GM19193 (cell line): Measurements from ENCODE around the gene ARMC9.

Source experiments
- POLR2A ChIP-seq: IDR thresholded peaks from 4 replicates; pipeline ENCODE4 v1.6.1; 2011; ENCODE audit not compliant: insufficient read depth, insufficient read length; ENCODE audit errors: extremely low read depth

The ARMC9 gene

GRCh38 chr2:231241755-231242507, 43.5 kb downstream of the ARMC9 start:
- no peak for TF ChIP-seq POLR2A

DNA sequence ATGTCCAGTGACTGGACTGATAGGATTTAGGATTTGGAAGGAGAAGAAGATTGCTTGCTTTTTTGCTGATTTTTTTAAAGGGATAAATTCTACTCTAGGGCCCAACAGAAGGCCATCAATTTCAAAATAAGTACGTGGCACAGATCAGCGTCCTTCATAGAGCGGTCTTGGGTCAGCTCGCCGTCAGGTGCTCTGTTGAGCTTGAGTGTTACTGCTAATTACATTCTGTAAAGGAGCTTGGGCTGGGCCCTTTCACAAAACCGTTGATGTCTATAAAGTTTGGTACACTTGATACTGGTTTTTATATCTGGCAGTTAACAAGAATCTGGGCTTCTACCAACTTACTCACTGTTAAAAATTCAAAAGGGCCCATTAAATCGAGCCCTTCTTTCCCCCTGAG, 45.4 kb downstream of the ARMC9 start:
- TF ChIP-seq POLR2A: no peak

- no peak for TF ChIP-seq POLR2A
Measured at GRCh38 chr2:231244382-231245248, 46.2 kb downstream of the ARMC9 start.

GRCh38 chr2:231245249-231246094, 47.0 kb downstream of the ARMC9 start:
- no peak for TF ChIP-seq POLR2A

GRCh38 chr2:231246171-231246842, 47.9 kb downstream of the ARMC9 start:
- no peak for TF ChIP-seq POLR2A

- TF ChIP-seq POLR2A: no peak
Measured at GRCh38 chr2:231250146-231250545, 51.7 kb downstream of the ARMC9 start.

DNA sequence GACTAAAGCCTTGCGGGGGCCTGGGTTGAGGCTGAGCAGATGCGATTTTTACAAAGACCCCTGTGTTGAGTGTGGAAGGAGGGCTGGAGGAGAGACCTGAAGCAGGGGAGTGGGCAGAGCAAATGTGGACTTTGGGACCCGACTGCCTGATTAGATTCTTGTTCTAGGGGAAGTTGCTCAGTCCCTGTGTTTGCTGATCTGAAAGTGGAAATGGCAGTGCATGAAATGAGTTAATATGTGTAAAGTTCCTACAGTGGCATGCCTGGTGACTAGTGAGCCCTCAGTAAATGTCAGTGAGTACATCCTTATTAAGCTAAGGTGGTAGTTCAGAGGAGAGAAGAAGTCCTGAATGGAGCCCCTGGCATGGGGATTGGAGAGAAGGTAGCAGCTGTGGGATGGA, 52.3 kb downstream of the ARMC9 start:
- TF ChIP-seq POLR2A: no peak

- TF ChIP-seq POLR2A: no peak
Measured at GRCh38 chr2:231256494-231256893, 58.1 kb downstream of the ARMC9 start.

GRCh38 chr2:231257763-231258162, 59.3 kb downstream of the ARMC9 start:
- no peak for TF ChIP-seq POLR2A

GRCh38 chr2:231258701-231259100, 60.3 kb downstream of the ARMC9 start:
- TF ChIP-seq POLR2A: no peak

- no peak for TF ChIP-seq POLR2A
Measured at GRCh38 chr2:231259104-231259503, 60.7 kb downstream of the ARMC9 start.

DNA sequence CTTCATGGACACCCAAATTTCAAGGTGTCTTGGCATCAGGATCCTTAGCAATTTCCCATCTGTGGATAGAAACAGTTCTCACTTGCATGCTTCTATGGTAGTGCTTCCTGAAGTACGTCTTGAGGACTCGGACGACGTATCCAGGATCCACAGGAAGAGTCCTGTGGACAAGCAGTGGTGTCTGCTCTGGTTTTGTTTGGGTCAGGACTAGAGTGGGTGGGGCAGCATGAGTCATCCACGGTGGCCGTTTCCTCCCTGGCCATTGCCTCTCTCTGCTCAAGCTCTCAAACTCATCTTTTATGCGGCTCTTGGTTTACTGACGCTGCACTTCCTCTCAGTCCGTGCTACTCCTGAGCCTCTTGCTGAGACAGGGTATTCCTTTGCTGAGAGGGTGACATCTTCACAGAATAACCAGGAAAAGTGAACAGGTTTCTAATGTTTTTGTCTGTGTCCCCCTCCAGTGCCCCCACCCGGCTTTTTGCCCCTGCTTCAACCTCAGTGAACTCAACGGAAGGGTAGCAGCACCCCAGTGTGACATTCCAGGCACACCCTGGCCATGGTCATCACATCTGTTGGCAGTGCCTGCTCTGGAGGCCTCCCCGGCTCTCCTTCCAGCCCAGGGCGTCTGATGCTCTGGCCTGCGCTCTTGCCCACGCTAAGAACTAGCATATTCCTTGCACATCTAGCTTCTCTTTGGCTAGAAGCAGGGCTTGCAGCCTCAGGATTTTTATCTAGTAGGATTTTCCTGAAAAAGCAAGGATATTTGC, 62.2 kb downstream of the ARMC9 start:
- no peak for TF ChIP-seq POLR2A

DNA sequence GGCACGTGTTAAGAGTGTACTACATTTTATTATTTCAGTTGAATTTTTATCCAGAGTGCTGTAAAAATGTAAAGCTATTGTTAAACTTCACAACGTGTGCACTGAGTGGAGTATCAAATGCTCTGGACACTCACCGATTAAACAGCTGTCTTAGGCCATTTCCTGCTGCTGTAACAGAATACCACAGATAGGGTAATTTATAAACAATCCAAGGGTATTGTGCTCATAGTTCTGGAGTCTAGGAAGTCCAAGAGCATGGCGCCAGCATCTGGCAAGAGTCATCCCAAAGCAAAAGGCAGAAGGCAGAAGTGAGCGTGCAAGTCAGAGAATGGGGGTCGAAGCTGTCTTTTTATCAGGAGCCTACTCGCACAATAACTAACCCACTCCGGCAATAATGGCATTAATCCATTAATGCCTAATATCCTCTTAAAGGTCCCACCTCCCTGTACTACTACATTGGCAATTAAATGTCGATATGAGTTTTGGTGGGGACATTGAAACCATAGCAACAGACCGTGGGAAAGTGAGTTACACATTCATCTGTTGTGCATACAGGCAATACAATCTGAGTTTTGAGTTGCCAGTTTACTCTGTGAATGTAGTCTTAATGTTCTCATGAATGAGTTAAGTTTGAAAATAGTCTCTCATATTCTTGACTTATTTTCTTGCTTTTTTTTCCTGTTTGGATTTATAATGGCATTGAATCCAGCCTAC, 64.8 kb downstream of the ARMC9 start:
- no peak for TF ChIP-seq POLR2A

DNA sequence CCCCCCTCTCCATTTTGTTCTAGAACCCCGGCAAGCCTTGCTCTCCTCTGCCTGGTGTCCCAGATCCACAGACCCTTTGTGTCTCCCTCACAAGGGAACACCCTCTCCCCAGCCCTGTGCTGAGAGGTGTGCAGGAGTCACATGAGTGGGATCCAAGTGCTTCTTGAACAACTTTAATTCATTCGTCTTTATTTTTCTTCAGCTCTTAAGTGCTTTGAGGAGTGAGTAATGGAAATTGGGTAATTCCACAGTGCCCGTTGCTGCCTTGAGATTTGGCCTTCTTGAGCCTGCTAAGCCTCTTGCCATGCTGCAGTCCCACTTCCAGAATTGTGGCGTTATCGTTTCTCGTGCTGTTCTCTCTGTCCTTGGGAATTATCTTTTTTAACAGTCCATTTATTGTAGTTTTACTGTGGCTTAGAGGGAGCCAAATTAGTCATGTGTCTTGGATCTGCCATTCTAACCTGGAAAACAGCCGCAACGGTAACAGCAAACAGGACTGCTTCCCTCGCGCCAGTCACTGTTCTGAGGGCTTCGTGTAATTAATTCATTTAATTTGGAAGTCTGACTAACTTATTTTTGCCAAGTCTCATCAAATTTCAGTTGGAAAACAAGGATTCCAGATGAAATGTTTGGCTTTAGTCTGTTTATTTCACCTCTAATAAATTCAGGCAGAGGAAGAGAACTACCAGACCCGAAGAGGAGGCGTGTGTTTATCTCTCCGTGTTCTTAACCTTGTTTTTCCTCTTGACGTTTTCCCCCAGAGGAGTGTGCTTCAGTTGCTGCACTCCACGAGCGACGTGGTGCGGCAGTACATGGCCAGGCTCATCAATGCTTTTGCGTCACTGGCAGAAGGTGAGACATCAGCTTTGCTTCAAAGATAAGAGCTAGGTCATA, 72.0 kb downstream of the ARMC9 start:
- TF ChIP-seq POLR2A: no peak
